ENCODE measurements around the gene OPTC. TPM values are rescaled to one million over a fixed set of nuclear protein-coding genes. Genes with fewer than 3 reads are reported as not detected.

OPTC gene
- total and polyA plus RNA-seq, 2 of the 8 experiments (the other 6 are each of a cell fraction or from before 2014, with no cell fraction given): 1.1 to 4.0 TPM

DNA sequence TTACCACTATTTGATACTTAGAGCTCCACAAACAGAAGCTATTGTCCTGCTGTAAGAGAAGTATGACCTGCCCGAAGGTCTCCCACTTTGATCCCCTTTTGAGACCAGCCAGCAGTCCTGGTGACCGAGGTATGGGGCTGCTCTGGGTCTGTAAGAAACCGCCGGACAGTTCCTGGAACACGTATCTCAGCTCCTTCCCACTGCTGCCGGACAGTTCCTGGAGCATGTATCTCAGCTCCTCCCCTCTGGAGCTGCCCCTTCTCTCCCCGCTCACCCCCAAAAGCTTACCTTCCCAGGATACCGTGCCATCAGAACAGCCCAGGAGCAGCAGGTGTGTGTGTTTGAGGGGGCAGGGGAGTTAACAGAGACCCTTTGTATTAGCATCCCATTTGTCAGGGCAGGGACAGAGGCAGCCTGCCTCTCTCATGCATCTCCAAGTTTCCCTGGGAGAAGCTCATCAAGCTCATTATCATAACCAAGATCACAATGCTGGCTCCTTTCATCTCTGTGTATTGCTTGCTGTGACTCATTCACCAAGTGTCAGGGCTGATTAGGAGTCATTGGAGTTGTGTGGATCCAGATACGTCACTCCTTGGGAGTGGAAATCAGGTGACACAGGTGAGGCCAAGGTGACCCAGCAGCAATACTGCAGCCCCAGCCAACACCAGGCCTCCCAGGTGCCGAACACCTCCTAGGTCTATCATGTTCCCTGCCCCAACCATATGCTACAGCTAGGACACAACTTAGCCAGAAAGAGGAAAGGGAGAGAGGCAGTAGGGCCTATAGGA lies 25.3 kb downstream of the OPTC start:
- Histone ChIP-seq H4K5ac (ENCODE audit: insufficient read length, low read depth, low read length) (no peak overlapping the region), H2BK15ac (ENCODE audit: low read length) (peak overlapping the region; percentile 98), H2AK5ac (ENCODE audit: low read depth, low read length) (peak overlapping the region; percentile 82), H3K9me3 (ENCODE audit: insufficient read depth in 2 of 2, low read depth in 1 of 2, low read length in 1 of 2) (no peaks in the 10 kb centered on the region), H3K27me3 (replicated peaks in 1 of 4; ENCODE audit: control insufficient read depth in 3 of 4, extremely low read depth in 1 of 4, insufficient read depth in 3 of 4, low read length in 3 of 4) (peaks cover 7 to 61% (median 49%) of the 10 kb centered on the region in 4 experiments), H2AFZ (ENCODE audit: low read length) (no peak overlapping the region), H3K27ac (ENCODE audit: low read depth, low read length) (no peak overlapping the region), H3K79me2 (ENCODE audit: control insufficient read depth in 1 of 2, insufficient read depth in 2 of 2, low read length in 2 of 2) (no peaks in the 10 kb centered on the region), H2BK5ac (ENCODE audit: low read depth, low read length) (peak overlapping the region; percentile 63; the same call in 1 of the 2 replicates), H3K23ac (ENCODE audit: insufficient read length) (no peak overlapping the region), H3K4me2 (ENCODE audit: insufficient read depth in 1 of 2, low read depth in 2 of 2, low read length in 2 of 2) (peak overlapping the region; percentile 62 to 63), H3K4ac (replicated peaks; ENCODE audit: insufficient read length, low read depth, low read length) (peak overlapping the region; percentile 50), H3K23me2 (ENCODE audit: low read depth, low read length) (peaks cover 2% of the 10 kb centered on the region; the same call in 1 of the 2 replicates), H3K9ac (replicated peaks in 1 of 4; ENCODE audit: extremely low read depth in 1 of 4, low read depth in 3 of 4, low read length in 3 of 4) (no peak overlapping the region; a peak in 1 of 7 replicates), H3K18ac (ENCODE audit: extremely low read depth, low read length) (peak overlapping the region; percentile 84), H2BK12ac (ENCODE audit: low read depth, low read length) (peak overlapping the region; percentile 98), H3K79me1 (ENCODE audit: low read depth, low read length) (no peaks in the 10 kb centered on the region), H3K14ac (ENCODE audit: insufficient read length) (no peak overlapping the region), H2BK20ac (ENCODE audit: low read length) (peak overlapping the region; percentile 76; the same call in 1 of the 2 replicates), H2BK120ac (replicated peaks; ENCODE audit: low read depth, low read length) (no peak overlapping the region), H3K4me3 (ENCODE audit: extremely low read depth in 1 of 4, insufficient read depth in 2 of 4, low read depth in 3 of 4, low read length in 4 of 4) (peak overlapping the region in 3 of 4 experiments; percentile 7 to 47 (median 29); a peak in 6 of 8 replicates), H4K91ac (replicated peaks; ENCODE audit: insufficient read length, low read length) (no peak overlapping the region), H4K8ac (ENCODE audit: extremely low read depth, insufficient read depth, low read length) (no peak overlapping the region), H3K36me3 (ENCODE audit: control insufficient read depth in 2 of 4, insufficient read depth in 4 of 4, low read length in 3 of 4) (no peaks in the 10 kb centered on the region), H3K4me1 (replicated peaks in 1 of 4; ENCODE audit: control insufficient read depth in 3 of 4, insufficient read depth in 4 of 4, low read length in 3 of 4) (peaks cover 25 to 59% (median 43%) of the 10 kb centered on the region in 4 experiments), H3K56ac (replicated peaks; ENCODE audit: insufficient read length, low read depth, low read length) (no peak overlapping the region), H4K20me1 (replicated peaks in 1 of 2; ENCODE audit: control insufficient read depth in 1 of 2, insufficient read depth in 2 of 2, low read length in 2 of 2) (peaks cover 0 to 2% of the 10 kb centered on the region in 2 experiments)
- POLR2A ChIA-PET (ENCODE audit: partially characterized antibody): interaction anchor here (0.8 to 1.7 kb wide), 12 partner anchors 9 to 278 kb away, joined by 3 to 7 read pairs (median 3); partner anchors contain the start of gene ATP2B4
- FAIRE-seq (peak; percentile 99), DNase-seq (ENCODE audit: low read depth in 1 of 2, low spot score in 2 of 2) (peak in 1 of 2 experiments; percentile 85)
- 19% methylated on average over 10 of the region's 10 CpGs; no CpG with 5 or more reads in 1 of the 2 experiments for WGBS, 2 experiments (ENCODE audit: extremely low coverage in 1 of 2, insufficient coverage in 1 of 2, insufficient read length in 1 of 2, insufficient replicate concordance in 2 of 2, low coverage in 1 of 2, low lambda C conversion rate in 2 of 2, missing lambda C conversion rate in 1 of 2)
- CTCF ChIA-PET (ENCODE audit: partially characterized antibody): interaction anchor here (0.6 to 13.3 kb wide), 12 partner anchors 8 to 587 kb away, joined by 3 to 108 read pairs (median 3); no protein-coding TSS in a partner anchor
- TF ChIP-seq ZNF274 (IDR thresholded peaks at IDR 0.05; ENCODE audit: borderline replicate concordance, extremely low read depth, low read length): no peak
- TF ChIP-seq, protein P1, sequence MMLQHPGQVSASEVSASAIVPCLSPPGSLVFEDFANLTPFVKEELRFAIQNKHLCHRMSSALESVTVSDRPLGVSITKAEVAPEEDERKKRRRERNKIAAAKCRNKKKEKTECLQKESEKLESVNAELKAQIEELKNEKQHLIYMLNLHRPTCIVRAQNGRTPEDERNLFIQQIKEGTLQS (IDR thresholded peaks at IDR 0.05; ENCODE audit: insufficient read depth, low read depth, low read length): no peak
- TF ChIP-seq NRF1 (IDR thresholded peaks at IDR 0.05; ENCODE audit: low read depth, low read length): no peak
- no peak for TF ChIP-seq FOSL1 (IDR thresholded peaks at IDR 0.05; ENCODE audit: insufficient read depth, low read depth, low read length)
- TF ChIP-seq POLR2AphosphoS5 (IDR thresholded peaks at IDR 0.05; ENCODE audit: low read depth, low read length): no peak
- peak; percentile 74; the same call in 1 of the 2 replicates for TF ChIP-seq JUN (IDR thresholded peaks at IDR 0.05; ENCODE audit: low read depth, low read length)
- TF ChIP-seq KDM5A (IDR thresholded peaks at IDR 0.05; ENCODE audit: low read length): no peak
- no peak for TF ChIP-seq RBBP5 (IDR thresholded peaks at IDR 0.05; ENCODE audit: borderline replicate concordance, low read depth, low read length)
- TF ChIP-seq NANOG (IDR thresholded peaks at IDR 0.05; ENCODE audit: insufficient read depth, low read depth, low read length, poor library complexity, severe bottlenecking): peak; percentile 100
- TF ChIP-seq CHD1 (IDR thresholded peaks at IDR 0.05; ENCODE audit: low read depth, low read length): no peak
- TF ChIP-seq KDM1A (IDR thresholded peaks at IDR 0.05; ENCODE audit: borderline replicate concordance, low read length): no peak
